Stomach (tissue), 9 donors: ENCODE data around the gene EIF4EBP2. TPM values are rescaled to one million over a fixed set of nuclear protein-coding genes. Genes with fewer than 3 reads are reported as not detected.

Experiments
- DNase-seq, 2 donors: peaks; one replicate each; pipeline versions ENCODE4 v3.0.0 to v3.0.0-alpha.2; 2013 to 2019
- H3K27ac ChIP-seq, 5 donors: fragments of 200-600 bp in 4 of 5; sonication (generic) in 4 of 5; one replicate each; pipeline ENCODE4 v1.5.1; 2013 to 2019; ENCODE audit warnings: mild to moderate bottlenecking in 1 of 5, moderate library complexity in 1 of 5
- H3K27me3 ChIP-seq, 3 donors: fragments of 200-600 bp; sonication (generic); one replicate each; pipeline ENCODE4 v1.5.1; 2017 to 2019; ENCODE audit warnings: mixed run types in 1 of 3
- H3K36me3 ChIP-seq, 4 donors: fragments of 200-600 bp; sonication (generic); 1 replicate in 3 of 4; 2 replicates in 1 of 4; pipeline ENCODE4 v1.5.1; 2016 to 2019
- H3K4me1 ChIP-seq, 4 donors: fragments of 200-600 bp; sonication (generic); one replicate each; pipeline ENCODE4 v1.5.1; 2016 to 2019
- H3K4me3 ChIP-seq, 4 donors: fragments of 200-600 bp; sonication (generic) in 3 of 4; one replicate each; pipeline ENCODE4 v1.5.1; 2016 to 2019; ENCODE audit warnings: mild to moderate bottlenecking in 1 of 4
- H3K9me3 ChIP-seq, 4 donors: fragments of 200-600 bp; sonication (generic); one replicate each; pipeline ENCODE4 v1.5.1; 2016 to 2019
- EP300 ChIP-seq: sonication (generic); formaldehyde crosslinking; IDR thresholded peaks from one replicate; pipeline ENCODE4 v1.6.1; 2017; ENCODE audit warnings: antibody characterized with exemption
- POLR2A ChIP-seq, 4 donors: fragments of 450-650 bp; IDR thresholded peaks; one replicate each; pipeline ENCODE4 v1.6.1; 2016; ENCODE audit warnings: antibody characterized with exemption in 4 of 4, control low read depth in 2 of 4, mild to moderate bottlenecking in 1 of 4, moderate library complexity in 1 of 4
- POLR2AphosphoS5 ChIP-seq, 3 donors: sonication (generic); formaldehyde crosslinking; IDR thresholded peaks; one replicate each; pipeline ENCODE4 v1.6.1; 2016; ENCODE audit warnings: antibody characterized with exemption in 3 of 3
- WGBS, 5 donors: extraction: QIAGEN DNeasy Blood & Tissue Kit in 3 of 5; methylation state at CpG; one replicate each; pipeline versions ENCODE4 v1.1.5 to v1.1.7; 2013 to 2018; 5-methylcytosine and 5-hydroxymethylcytosine counted together
- intact Hi-C: fragments of 100-400 bp; cut with DNase I; formaldehyde crosslinking; loops from one replicate; pipeline ENCODE4 v1.15.1; 2023; ENCODE audit warnings: low total_unique reads
- polyA plus RNA-seq, 3 donors: library from polyadenylated mRNA; stranded (reverse); fragments of 200-250 nt; gene quantifications; one replicate each; pipeline ENCODE4 v1.2.3, GENCODE V29; 2013
- total RNA-seq, 5 donors: library from RNA; depleted of rRNA; stranded (reverse); fragments of >200 nt; gene quantifications; one replicate each; pipeline versions ENCODE4 v1.1.0 to v1.2.3, GENCODE V29; 2014 to 2016
- TF ChIP-seq, protein P1 (sequence below), 7 experiments: fragments of 450-650 bp in 4 of 7; fragments of 200-600 bp in 3 of 7; sonication (generic) in 3 of 7; IDR thresholded peaks; one replicate each; pipeline ENCODE4 v1.5.1; 2016 to 2019; ENCODE audit warnings: antibody characterized with exemption in 7 of 7, control low read depth in 2 of 7, mild to moderate bottlenecking in 1 of 7
- donor health status: healthy with polysubstance abuse.
- donor health status: Bipolar disorder and iron deficiency.
- donor health status: healthy.

Gene EIF4EBP2
- total and polyA plus RNA-seq, 8 donors: 18.9 to 74.7 (median 47.3) TPM

DNA sequence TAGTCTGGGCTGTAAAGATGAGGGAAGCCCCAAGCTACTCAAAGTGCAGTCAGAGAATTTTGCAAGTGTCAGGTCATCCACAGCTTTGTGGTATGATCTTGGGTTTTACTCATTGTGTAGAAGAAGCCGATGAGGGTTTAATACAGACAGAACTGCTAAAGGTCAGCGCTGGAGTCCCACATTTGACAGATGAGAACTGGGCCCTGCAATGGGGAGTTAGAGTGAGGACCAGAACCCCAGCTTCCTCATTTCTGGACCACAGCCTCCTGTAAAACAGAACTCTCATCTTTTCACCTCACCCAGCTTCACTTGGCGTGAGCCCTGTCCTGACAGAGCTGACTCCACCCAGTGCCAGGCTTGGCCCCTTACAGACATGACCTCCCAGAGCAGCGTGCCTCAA, 41.6 kb upstream of the EIF4EBP2 start:
- no peak for DNase-seq
- no peaks in the 10 kb centered on the region for H3K9me3 ChIP-seq
- H3K4me3 ChIP-seq: no peak overlapping the region
- TF ChIP-seq POLR2AphosphoS5 (IDR thresholded peaks at IDR 0.05): no peak
- H3K36me3 ChIP-seq: no peaks in the 10 kb centered on the region
- 80 to 93% (median 91%) methylated on average over 4 of the region's 4 CpGs for WGBS, 5 donors
- peaks cover 11 to 24% (median 16%) of the 10 kb centered on the region in 4 donors for H3K4me1 ChIP-seq
- intact Hi-C loops: no loop called here
- H3K27ac ChIP-seq: no peak overlapping the region
- H3K27me3 ChIP-seq: no peaks in the 10 kb centered on the region

DNA sequence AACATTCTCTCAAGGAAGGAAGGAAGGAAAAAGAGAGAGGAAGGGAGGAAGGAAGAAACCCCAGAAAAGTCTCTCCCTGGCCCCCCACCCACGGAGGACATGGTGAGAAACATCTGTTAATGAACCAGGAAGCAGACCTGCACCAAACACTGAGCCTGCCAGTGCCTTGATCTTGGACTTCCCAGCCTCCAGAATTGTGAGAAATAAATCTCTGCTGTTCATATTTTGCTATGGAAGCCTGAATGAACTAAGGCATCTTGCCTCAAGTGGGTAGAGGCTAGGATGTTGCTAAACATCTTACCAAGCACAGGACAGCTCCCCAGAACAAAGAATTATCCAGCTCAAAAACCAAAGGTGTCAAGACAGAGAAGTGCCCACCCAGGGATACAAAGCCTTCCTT, 40.7 kb upstream of the EIF4EBP2 start:
- Histone ChIP-seq H3K36me3 (no peaks in the 10 kb centered on the region), H3K27ac (peak overlapping the region in 4 of 5 donors; percentile 77 to 88 (median 86)), H3K27me3 (no peaks in the 10 kb centered on the region), H3K4me3 (no peak overlapping the region), H3K9me3 (no peaks in the 10 kb centered on the region), H3K4me1 (peaks cover 11 to 18% (median 15%) of the 10 kb centered on the region in 4 donors)
- 65 to 82% (median 75%) methylated on average over 1 of the region's 1 CpG for WGBS, 5 donors
- no peak for TF ChIP-seq POLR2A (IDR thresholded peaks at IDR 0.05)
- TF ChIP-seq EP300: no peak
- no peak for TF ChIP-seq POLR2AphosphoS5 (IDR thresholded peaks at IDR 0.05)
- TF ChIP-seq, protein P1, sequence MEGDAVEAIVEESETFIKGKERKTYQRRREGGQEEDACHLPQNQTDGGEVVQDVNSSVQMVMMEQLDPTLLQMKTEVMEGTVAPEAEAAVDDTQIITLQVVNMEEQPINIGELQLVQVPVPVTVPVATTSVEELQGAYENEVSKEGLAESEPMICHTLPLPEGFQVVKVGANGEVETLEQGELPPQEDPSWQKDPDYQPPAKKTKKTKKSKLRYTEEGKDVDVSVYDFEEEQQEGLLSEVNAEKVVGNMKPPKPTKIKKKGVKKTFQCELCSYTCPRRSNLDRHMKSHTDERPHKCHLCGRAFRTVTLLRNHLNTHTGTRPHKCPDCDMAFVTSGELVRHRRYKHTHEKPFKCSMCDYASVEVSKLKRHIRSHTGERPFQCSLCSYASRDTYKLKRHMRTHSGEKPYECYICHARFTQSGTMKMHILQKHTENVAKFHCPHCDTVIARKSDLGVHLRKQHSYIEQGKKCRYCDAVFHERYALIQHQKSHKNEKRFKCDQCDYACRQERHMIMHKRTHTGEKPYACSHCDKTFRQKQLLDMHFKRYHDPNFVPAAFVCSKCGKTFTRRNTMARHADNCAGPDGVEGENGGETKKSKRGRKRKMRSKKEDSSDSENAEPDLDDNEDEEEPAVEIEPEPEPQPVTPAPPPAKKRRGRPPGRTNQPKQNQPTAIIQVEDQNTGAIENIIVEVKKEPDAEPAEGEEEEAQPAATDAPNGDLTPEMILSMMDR (IDR thresholded peaks at IDR 0.05): no peak
- intact Hi-C loops: no loop called here
- no peak for DNase-seq

DNA sequence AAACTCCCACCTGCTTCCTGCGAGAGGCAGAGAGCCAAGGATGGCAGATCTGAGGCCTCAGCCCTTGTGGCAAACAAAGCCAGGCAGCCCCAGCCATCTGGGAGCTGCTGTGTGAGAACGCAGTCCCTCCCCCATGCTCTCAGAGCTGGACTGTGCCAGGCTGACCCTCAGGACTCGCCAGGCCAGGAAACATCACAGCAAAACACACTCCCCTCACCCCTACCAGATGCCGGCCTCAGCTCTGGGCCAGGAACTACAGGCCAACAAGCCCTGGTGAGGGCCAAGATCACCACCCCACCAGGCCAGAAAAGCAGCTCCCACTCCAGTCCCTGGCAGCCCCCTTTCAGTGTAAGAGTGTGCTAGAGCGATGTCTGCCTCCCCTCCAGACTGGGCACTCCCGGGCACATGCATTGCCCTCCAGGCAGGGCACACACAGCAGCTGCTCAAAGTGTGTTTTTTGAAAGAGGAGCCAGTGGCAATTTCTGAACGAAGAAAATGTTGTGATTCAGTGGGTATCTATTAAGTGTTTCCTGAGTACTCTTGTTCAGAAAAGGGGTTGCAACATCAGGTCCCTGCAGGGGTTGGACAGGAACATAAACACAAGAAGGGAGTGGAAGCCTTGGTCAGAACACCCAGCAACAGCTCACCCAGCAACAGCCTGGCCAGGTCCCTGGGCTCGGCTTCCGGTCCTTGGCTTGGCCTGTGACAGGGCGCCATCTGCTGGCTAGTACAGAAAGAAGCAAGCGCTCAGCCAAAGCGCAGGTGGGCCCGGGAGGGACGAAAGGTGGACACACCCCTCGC, 39.8 kb upstream of the EIF4EBP2 start:
- TF ChIP-seq, protein P1 (IDR thresholded peaks at IDR 0.05): peak in 5 of 7 experiments; percentile 72 to 96 (median 90)
- TF ChIP-seq POLR2A (IDR thresholded peaks at IDR 0.05): no peak
- peak; percentile 61 to 87 (median 66) for TF ChIP-seq POLR2AphosphoS5 (IDR thresholded peaks at IDR 0.05)
- no peak for TF ChIP-seq EP300
- H3K4me1 ChIP-seq: peaks cover 11 to 18% (median 15%) of the 10 kb centered on the region in 4 donors
- peak overlapping the region; percentile 49 to 88 (median 85) for H3K27ac ChIP-seq
- WGBS, 5 donors: 4 to 43% (median 19%) methylated on average over 12 to 15 of the region's 15 CpGs
- H3K4me3 ChIP-seq: peak overlapping the region in 1 of 4 donors; percentile 15
- DNase-seq: peak; percentile 94 to 97
- no peaks in the 10 kb centered on the region for H3K9me3 ChIP-seq
- intact Hi-C loops: no loop called here
- no peaks in the 10 kb centered on the region for H3K36me3 ChIP-seq
- no peaks in the 10 kb centered on the region for H3K27me3 ChIP-seq

DNA sequence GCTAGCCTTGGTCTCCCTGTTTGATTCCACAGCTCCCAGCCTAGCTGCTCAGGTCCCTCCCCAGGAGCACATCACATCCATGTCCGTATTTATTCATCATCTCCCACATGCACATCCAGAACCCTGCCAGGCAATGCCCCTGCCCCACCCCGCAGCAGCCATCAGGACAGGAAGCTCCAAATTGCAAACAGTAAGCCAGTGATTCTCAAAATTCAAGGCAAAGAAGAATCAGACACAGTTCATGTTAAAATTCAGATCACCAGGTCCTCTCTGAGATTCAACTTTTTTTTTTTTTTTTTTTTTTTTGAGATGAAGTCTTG, 39.2 kb upstream of the EIF4EBP2 start:
- DNase-seq: no peak
- H3K27me3 ChIP-seq: no peaks in the 10 kb centered on the region
- no peak overlapping the region for H3K4me3 ChIP-seq
- TF ChIP-seq, protein P1 (IDR thresholded peaks at IDR 0.05): peak in 2 of 7 experiments; percentile 12 to 20
- TF ChIP-seq EP300: no peak
- no peak for TF ChIP-seq POLR2AphosphoS5 (IDR thresholded peaks at IDR 0.05)
- TF ChIP-seq POLR2A (IDR thresholded peaks at IDR 0.05): no peak
- H3K9me3 ChIP-seq: no peaks in the 10 kb centered on the region
- intact Hi-C loops: loop anchor here (5.0 kb wide), 1 partner anchor 142 kb away; no protein-coding TSS in a partner anchor
- 34 to 59% (median 38%) methylated on average over 2 of the region's 2 CpGs for WGBS, 5 donors
- no peaks in the 10 kb centered on the region for H3K36me3 ChIP-seq
- H3K27ac ChIP-seq: peak overlapping the region in 2 of 5 donors; percentile 85 to 88
- H3K4me1 ChIP-seq: peaks cover 11 to 18% (median 15%) of the 10 kb centered on the region in 4 donors
